Endothelial cell of umbilical vein (primary cell): Measurements from ENCODE around the gene UIMC1. TPM values are rescaled to one million over a fixed set of nuclear protein-coding genes. Genes with fewer than 3 reads are reported as not detected.

Source experiments
- BruUV-seq: library from RNA; stranded (reverse); fragments of 400-500 nt; replicated peaks from 2 replicates; lab custom pipeline; 2021; lab: Mats Ljungman, UMichigan
- CTCF ChIA-PET: fragments of 300-600, 350-600 bp; sonication (Branson Sonifier 250); formaldehyde crosslinking; loops from one replicate; lab custom pipeline; 2021; ENCODE audit warnings: antibody characterized with exemption, inconsistent platforms; lab: Charles Lee
- POLR2A ChIA-PET: fragments of 300-600, 350-600 bp; sonication (Branson Sonifier 250); formaldehyde crosslinking; loops from one replicate; lab custom pipeline; 2021; ENCODE audit warnings: antibody characterized with exemption, inconsistent platforms; lab: Charles Lee
- DNase-seq: peaks from one replicate; pipeline ENCODE4 v3.0.0-alpha.2; 2011; ENCODE audit warnings: low read depth, low spot score
- FAIRE-seq: peaks from 2 replicates; lab custom pipeline; 2011; peaks lifted over from hg19 to GRCh38; lab: Jason Lieb, UNC
- H2AFZ ChIP-seq: 2 replicates; pipeline ENCODE4 v1.6.0; 2012; ENCODE audit warnings: low read depth, low read length, control low read depth, inconsistent platforms
- H3K27ac ChIP-seq: 2 replicates; pipeline ENCODE4 v1.5.1; 2011; ENCODE audit warnings: low read depth, mild to moderate bottlenecking, control low read depth, low read length, moderate library complexity; ENCODE audit not compliant: insufficient read depth
- H3K27me3 ChIP-seq, 2 experiments: 2 replicates each; pipeline versions ENCODE4 v1.6.0 to v1.6.1; 2011; ENCODE audit warnings: low read length in 2 of 2, mixed read lengths in 1 of 2; ENCODE audit not compliant: control insufficient read depth in 2 of 2, insufficient read depth in 2 of 2
- H3K36me3 ChIP-seq, 2 experiments: 2 replicates in 1 of 2; 3 replicates in 1 of 2; pipeline ENCODE4 v1.5.1; 2011; ENCODE audit warnings: low read length in 2 of 2, mild to moderate bottlenecking in 1 of 2, moderate library complexity in 1 of 2; ENCODE audit not compliant: control insufficient read depth in 2 of 2, insufficient read depth in 2 of 2; ENCODE audit errors: extremely low read depth in 1 of 2
- H3K4me1 ChIP-seq: 3 replicates; pipeline ENCODE4 v1.5.1; 2011; ENCODE audit warnings: mild to moderate bottlenecking, low read length; ENCODE audit not compliant: control insufficient read depth, insufficient read depth; ENCODE audit errors: extremely low read depth
- H3K4me2 ChIP-seq: 2 replicates; pipeline ENCODE4 v1.6.1; 2011; ENCODE audit warnings: low read length, control low read depth, mixed read lengths; ENCODE audit not compliant: insufficient read depth
- H3K4me3 ChIP-seq, 3 experiments: fragments of 200-600 bp in 1 of 3; sonication (generic), shearing (Covaris generic) in 1 of 3; replicated peaks in 1 of 3; 2 replicates each; pipeline ENCODE4 v1.5.1; 2011 to 2016; ENCODE audit warnings: control low read depth in 3 of 3, low read length in 3 of 3, mild to moderate bottlenecking in 2 of 3, inconsistent platforms in 1 of 3, low read depth in 1 of 3, moderate library complexity in 1 of 3; ENCODE audit not compliant: insufficient read depth in 1 of 3
- H3K79me2 ChIP-seq: 2 replicates; pipeline ENCODE4 v1.6.0; 2012; ENCODE audit warnings: low read length, inconsistent platforms; ENCODE audit not compliant: control insufficient read depth, insufficient read depth
- H3K9ac ChIP-seq: replicated peaks from 2 replicates; pipeline ENCODE3; 2011; ENCODE audit warnings: low read length, control low read depth; ENCODE audit not compliant: insufficient read depth; ENCODE audit errors: extremely low read depth
- H3K9me1 ChIP-seq: replicated peaks from 3 replicates; pipeline ENCODE4 v1.6.0; 2011; ENCODE audit warnings: mild to moderate bottlenecking, low read length; ENCODE audit not compliant: control insufficient read depth, insufficient read depth; ENCODE audit errors: extremely low read depth
- H3K9me3 ChIP-seq: replicated peaks from 2 replicates; pipeline ENCODE4 v1.5.1; 2012; ENCODE audit warnings: low read length, inconsistent platforms; ENCODE audit not compliant: control insufficient read depth, insufficient read depth
- H4K20me1 ChIP-seq: replicated peaks from 2 replicates; pipeline ENCODE3; 2011; ENCODE audit warnings: mild to moderate bottlenecking, low read length; ENCODE audit not compliant: control insufficient read depth, insufficient read depth; ENCODE audit errors: extremely low read depth
- CTCF ChIP-seq, 2 donors: IDR thresholded peaks; 1 replicate in 1 of 2; 2 replicates in 1 of 2; pipeline ENCODE4 v1.5.1; 2011; ENCODE audit warnings: low read length in 2 of 2, mild to moderate bottlenecking in 2 of 2, moderate library complexity in 2 of 2, control low read depth in 1 of 2, inconsistent platforms in 1 of 2, low read depth in 1 of 2; ENCODE audit not compliant: insufficient read depth in 1 of 2; ENCODE audit errors: extremely low read depth in 1 of 2
- EZH2 ChIP-seq: IDR thresholded peaks from 2 replicates; pipeline ENCODE4 v1.6.1; 2012; ENCODE audit warnings: borderline replicate concordance, low read depth, mild to moderate bottlenecking, moderate library complexity, low read length, inconsistent platforms; ENCODE audit not compliant: severe bottlenecking
- FOS ChIP-seq: IDR thresholded peaks from 2 replicates; pipeline ENCODE4 v1.6.1; 2011; ENCODE audit warnings: mild to moderate bottlenecking, low read length, moderate library complexity, borderline replicate concordance; ENCODE audit not compliant: insufficient read depth
- GATA2 ChIP-seq: IDR thresholded peaks from 2 replicates; pipeline ENCODE4 v1.7.0; 2011; ENCODE audit warnings: low read depth, mild to moderate bottlenecking, moderate library complexity, mixed read lengths, low read length; ENCODE audit not compliant: insufficient read length, insufficient read depth
- JUN ChIP-seq: IDR thresholded peaks from 2 replicates; pipeline ENCODE4 v1.6.1; 2011; ENCODE audit warnings: borderline replicate concordance, low read depth; ENCODE audit not compliant: insufficient read length, insufficient read depth
- MAX ChIP-seq: IDR thresholded peaks from 2 replicates; pipeline ENCODE4 v1.6.1; 2011; ENCODE audit not compliant: insufficient read depth, insufficient read length
- MYC ChIP-seq: IDR thresholded peaks from one replicate; pipeline ENCODE4 v1.6.1; 2011; ENCODE audit warnings: mild to moderate bottlenecking, low read depth, low read length
- POLR2A ChIP-seq: IDR thresholded peaks from 2 replicates; pipeline ENCODE4 v1.6.1; 2012; ENCODE audit warnings: low read depth, mild to moderate bottlenecking, control low read depth, low read length
- POLR2AphosphoS5 ChIP-seq: IDR thresholded peaks from 2 replicates; pipeline ENCODE4 v1.6.1; 2012; ENCODE audit warnings: low read depth, mild to moderate bottlenecking, control low read depth, low read length, moderate library complexity; ENCODE audit not compliant: insufficient read depth
- dilution Hi-C: fragments of 300-500 bp; cut with MboI; formaldehyde crosslinking; loops from one replicate; pipeline ENCODE4 v1.15.0; 2019; ENCODE audit warnings: low sequenced_read_pairs; ENCODE audit not compliant: extremely low pct_ligation_motif_present
- intact Hi-C: fragments of 100-400 bp; cut with micrococcal nuclease; formaldehyde crosslinking; loops from one replicate; pipeline ENCODE4 v1.10.0; 2022
- polyA plus RNA-seq, 4 experiments: library from polyadenylated mRNA; depleted of rRNA in 3 of 4; stranded (reverse) in 3 of 4; unstranded in 1 of 4; fragments of >200 nt; gene quantifications; 2 replicates each; pipeline versions ENCODE4 v1.2.1 to v1.2.3, GENCODE V29; 2011 to 2012; ENCODE audit warnings: missing spikeins in 1 of 4
- total RNA-seq: library from RNA; stranded (reverse); gene quantifications from 2 replicates; pipeline ENCODE4 v1.2.3, GENCODE V29; 2021

Gene UIMC1
- total and polyA plus RNA-seq, 2 donors (not counting 3 experiments of a cell fraction or from before 2014, with no cell fraction given) = 17.2 to 60.1 TPM

DNA sequence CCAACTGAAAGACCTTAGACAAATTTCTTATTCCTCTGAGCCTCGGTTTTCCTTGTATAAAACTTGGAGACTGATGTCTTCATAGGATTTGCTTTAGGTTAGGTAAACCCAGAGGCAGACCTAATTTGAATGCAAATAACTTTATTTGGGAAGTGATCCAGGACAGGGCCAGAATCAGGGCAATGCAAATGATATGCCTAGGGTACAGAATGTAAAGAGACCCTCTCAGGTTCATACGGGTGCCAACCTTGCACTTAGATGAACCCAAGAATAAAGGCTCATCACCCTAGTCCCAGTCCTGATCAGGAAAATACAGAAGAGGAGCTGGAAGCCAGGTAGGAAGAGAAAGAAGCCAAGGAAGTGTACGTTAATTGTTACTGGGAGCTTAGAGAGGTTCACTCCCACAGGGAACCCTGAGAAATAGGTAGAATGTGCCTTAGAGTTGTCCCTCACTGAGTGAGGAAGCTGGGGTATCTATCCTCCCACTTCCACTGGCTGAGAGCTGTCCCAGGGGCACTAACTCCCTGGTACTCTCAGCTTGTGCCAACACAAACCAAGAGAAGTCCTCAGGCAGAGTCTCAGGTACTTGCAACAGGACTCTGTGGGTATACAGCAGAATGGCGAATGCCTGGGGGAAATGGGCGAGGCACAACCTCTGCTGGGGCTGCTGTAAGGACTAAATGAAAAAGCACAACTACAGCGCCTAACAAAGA lies 104.3 kb downstream of the UIMC1 start:
- POLR2A ChIA-PET = no interaction called here
- DNase-seq (no peak), FAIRE-seq (no peak)
- Histone ChIP-seq H3K79me2 (no peaks in the 10 kb centered on the region), H3K27ac (no peak overlapping the region), H3K36me3 (peaks cover 24 to 40% of the 10 kb centered on the region in 2 experiments), H4K20me1 (no peaks in the 10 kb centered on the region), H2AFZ (no peak overlapping the region), H3K4me1 (peaks cover 11% of the 10 kb centered on the region), H3K9me1 (no peaks in the 10 kb centered on the region), H3K27me3 (no peaks in the 10 kb centered on the region), H3K4me3 (no peak overlapping the region), H3K9ac (no peak overlapping the region), H3K9me3 (no peaks in the 10 kb centered on the region), H3K4me2 (no peak overlapping the region)
- no TSS peak for BruUV-seq
- CTCF ChIA-PET = interaction anchor here (1.1 to 7.3 kb wide), 2 partner anchors 242 to 244 kb away, joined by 3 to 42 read pairs; no protein-coding TSS in a partner anchor
- dilution Hi-C loops (no loop called here), intact Hi-C loops (no loop called here)
- TF ChIP-seq MYC (no peak), GATA2 (no peak), CTCF (IDR thresholded peaks at IDR 0.05; ENCODE audit: extremely low read depth in 1 of 2, insufficient read depth in 1 of 2, low read depth in 1 of 2, low read length in 2 of 2) (no peak), FOS (no peak), POLR2A (no peak), EZH2 (no peak), MAX (no peak), JUN (no peak), POLR2AphosphoS5 (no peak)
